PC-3 (cell line): ENCODE data around the gene MAZ. TPM values are rescaled to one million over a fixed set of nuclear protein-coding genes. Genes with fewer than 3 reads are reported as not detected.

Source experiments
- ATAC-seq: fragments of 200-7000 bp; cut with Tn5 transposase; 2 replicates; pipeline ENCODE4 v1.9.1; 2020; ENCODE audit warnings: mild to moderate bottlenecking, moderate library complexity
- BruUV-seq: library from RNA; stranded (reverse); fragments of 400-500 nt; replicated peaks from 2 replicates; lab custom pipeline; 2021; lab: Mats Ljungman, UMichigan
- CTCF ChIA-PET: fragments of 300-600 bp; sonication (Branson Sonifier 250); formaldehyde crosslinking; loops from one replicate; lab custom pipeline; 2022; ENCODE audit warnings: antibody characterized with exemption; lab: Charles Lee
- POLR2A ChIA-PET: fragments of 300-600 bp; sonication (Branson Sonifier 250); formaldehyde crosslinking; loops from one replicate; lab custom pipeline; 2022; ENCODE audit warnings: antibody characterized with exemption; ENCODE audit not compliant: unreplicated experiment; lab: Charles Lee
- DNase-seq: peaks from one replicate; pipeline ENCODE4 v3.0.0-alpha.2; 2015
- H2AFZ ChIP-seq: fragments of 300-600 bp; sonication (generic); 2 replicates; pipeline ENCODE4 v1.6.0; 2016; ENCODE audit warnings: antibody characterized with exemption, low read length
- H3F3A ChIP-seq: fragments of 300-600 bp; sonication (generic); one replicate; pipeline ENCODE4 v1.6.0; 2017; ENCODE audit warnings: antibody characterized with exemption, low read length, control low read depth, mild to moderate bottlenecking; ENCODE audit not compliant: unreplicated experiment
- H3K27ac ChIP-seq: fragments of 300-600 bp; sonication (generic); 2 replicates; pipeline ENCODE4 v1.5.1; 2016; ENCODE audit warnings: mild to moderate bottlenecking, low read length
- H3K27me3 ChIP-seq: fragments of 300-600 bp; sonication (generic); 2 replicates; pipeline ENCODE4 v1.6.1; 2016; ENCODE audit warnings: low read length, mixed read lengths
- H3K36me3 ChIP-seq: fragments of 300-600 bp; sonication (generic); 2 replicates; pipeline ENCODE4 v1.6.1; 2016; ENCODE audit warnings: low read depth, mixed run types, low read length, mixed read lengths
- H3K4me1 ChIP-seq: fragments of 300-600 bp; sonication (generic); 2 replicates; pipeline ENCODE4 v1.5.1; 2016; ENCODE audit warnings: low read length; ENCODE audit not compliant: insufficient read depth
- H3K4me2 ChIP-seq: fragments of 300-600 bp; sonication (generic); 2 replicates; pipeline ENCODE4 v1.6.0; 2016; ENCODE audit warnings: low read length
- H3K4me3 ChIP-seq: fragments of 300-600 bp; sonication (generic); 2 replicates; pipeline ENCODE4 v1.5.1; 2016; ENCODE audit warnings: mild to moderate bottlenecking, low read length, mixed read lengths
- H3K79me2 ChIP-seq: fragments of 300-600 bp; sonication (generic); 2 replicates; pipeline ENCODE4 v1.6.1; 2017; ENCODE audit warnings: low read length, mixed read lengths
- H3K9ac ChIP-seq: fragments of 300-600 bp; sonication (generic); 2 replicates; pipeline ENCODE4 v1.6.0; 2016; ENCODE audit warnings: mild to moderate bottlenecking, low read length
- H3K9me2 ChIP-seq: fragments of 300-600 bp; sonication (generic); replicated peaks from 2 replicates; pipeline ENCODE4 v1.6.1; 2016; ENCODE audit warnings: mixed run types, low read length, mixed read lengths
- H3K9me3 ChIP-seq: fragments of 300-600 bp; sonication (generic); 2 replicates; pipeline ENCODE4 v1.6.1; 2016; ENCODE audit warnings: low read length, mixed read lengths
- H4K20me1 ChIP-seq: fragments of 300-600 bp; sonication (generic); 2 replicates; pipeline ENCODE4 v1.6.1; 2016; ENCODE audit warnings: low read length, mixed read lengths
- CTCF ChIP-seq: fragments of 300-600 bp; sonication (generic); conservative IDR thresholded peaks from 2 replicates; pipeline ENCODE4 v1.5.1; 2017; ENCODE audit warnings: antibody characterized with exemption, low read depth, mild to moderate bottlenecking, low read length
- EZH2 ChIP-seq: fragments of 300-600 bp; sonication (generic); IDR thresholded peaks from one replicate; pipeline ENCODE4 v1.6.1; 2017; ENCODE audit warnings: antibody characterized with exemption, mild to moderate bottlenecking, low read length; ENCODE audit not compliant: unreplicated experiment
- EZH2phosphoT487 ChIP-seq: fragments of 300-600 bp; sonication (generic); IDR thresholded peaks from 2 replicates; pipeline ENCODE4 v1.6.1; 2018; ENCODE audit warnings: mild to moderate bottlenecking, antibody characterized with exemption, low read length, borderline replicate concordance
- intact Hi-C: fragments of 100-400 bp; cut with micrococcal nuclease; formaldehyde crosslinking; loops from 2 replicates; pipeline ENCODE4 v1.9.0; 2023
- total RNA-seq: library from RNA; depleted of rRNA; stranded (reverse); fragments of >200 nt; gene quantifications from 2 replicates; pipeline ENCODE4 v1.2.3, GENCODE V29; 2014

The MAZ gene
- total RNA-seq, 1 experiment from 2014 or later: 279 TPM

- TF ChIP-seq CTCF (no peak), EZH2phosphoT487 (no peak), EZH2 (no peak)
- peaks cover 42% of the 10 kb centered on the region for H3K79me2 ChIP-seq
- H3K36me3 ChIP-seq: no peaks in the 10 kb centered on the region; the same call in 1 of the 2 replicates
- TSS peak; percentile 94 for BruUV-seq
- H3K4me2 ChIP-seq: peak overlapping the region; percentile 82
- H3K9me3 ChIP-seq: no peaks in the 10 kb centered on the region
- H3K4me1 ChIP-seq: peaks cover 13% of the 10 kb centered on the region
- intact Hi-C loops: no loop called here
- ChIA-PET CTCF (interaction anchor here (1.6 kb wide), 1 partner anchor 26 kb away, joined by 5 read pairs; the partner anchor contains the start of gene PAGR1), POLR2A (no interaction called here)
- no peaks in the 10 kb centered on the region; the same call in 1 of the 2 replicates for H4K20me1 ChIP-seq
- DNase-seq (no peak), ATAC-seq (peak; percentile 6; the same call in 1 of the 2 replicates)
- H3K9me2 ChIP-seq: no peaks in the 10 kb centered on the region
- no peaks in the 10 kb centered on the region for H3F3A ChIP-seq
- peak overlapping the region; percentile 69 for H3K9ac ChIP-seq
- peak overlapping the region; percentile 89 for H2AFZ ChIP-seq
- no peak overlapping the region for H3K27ac ChIP-seq
- no peaks in the 10 kb centered on the region for H3K27me3 ChIP-seq
- peak overlapping the region; percentile 69 for H3K4me3 ChIP-seq
Measured at GRCh38 chr16:29789775-29790182, 16.6 kb upstream of the MAZ start.

GRCh38 chr16:29790183-29790948 lies 16.0 kb upstream of the MAZ start, which contains the start of gene KIF22:
TSS of gene KIF22 (plus strand) at chr16:29790751. CDS start at chr16:29790760, 9 bp downstream.
- ChIA-PET CTCF (interaction anchor here (1.6 kb wide), 1 partner anchor 25 kb away, joined by 5 read pairs; the partner anchor contains the start of gene PAGR1), POLR2A (no interaction called here)
- H3K4me3 ChIP-seq: peak within 1 kb of the TSS; percentile 90
- H3F3A ChIP-seq: no peaks in the 10 kb centered on the region
- no peak for TF ChIP-seq EZH2
- no peak for TF ChIP-seq EZH2phosphoT487
- TF ChIP-seq CTCF: peak; percentile 59
- peaks cover 5% of the 10 kb centered on the region; the same call in 1 of the 2 replicates for H3K36me3 ChIP-seq
- peak; percentile 97 for DNase-seq
- no TSS peak for BruUV-seq
- H3K79me2 ChIP-seq: peaks cover 48% of the 10 kb centered on the region
- peak within 1 kb of the TSS; percentile 36; the same call in 1 of the 2 replicates for H3K27ac ChIP-seq
- H3K4me1 ChIP-seq: peaks cover 13% of the 10 kb centered on the region
- H3K9me3 ChIP-seq: no peaks in the 10 kb centered on the region
- no peaks in the 10 kb centered on the region; the same call in 1 of the 2 replicates for H4K20me1 ChIP-seq
- H3K9ac ChIP-seq: peak within 1 kb of the TSS; percentile 93
- H3K9me2 ChIP-seq: no peaks in the 10 kb centered on the region
- H3K27me3 ChIP-seq: no peaks in the 10 kb centered on the region
- intact Hi-C loops: no loop called here
- peak within 1 kb of the TSS; percentile 89 for H2AFZ ChIP-seq
- peak within 1 kb of the TSS; percentile 99 for H3K4me2 ChIP-seq
- ATAC-seq: peak; percentile 94
